HG03457 (cell line): Measurements from ENCODE around the gene C1orf53.
"Not testable (repeated sequence)": the region's sequence is repeated elsewhere in the genome, so short reads cannot be mapped to it uniquely, and the experiment has no call there.

Experiments used
- ATAC-seq: cut with Tn5 transposase; IDR thresholded peaks from one replicate; pipeline ENCODE4 v1.9.1; 2021; ENCODE audit warnings: moderate number of reproducible peaks; ENCODE audit not compliant: unreplicated experiment

Gene C1orf53

DNA sequence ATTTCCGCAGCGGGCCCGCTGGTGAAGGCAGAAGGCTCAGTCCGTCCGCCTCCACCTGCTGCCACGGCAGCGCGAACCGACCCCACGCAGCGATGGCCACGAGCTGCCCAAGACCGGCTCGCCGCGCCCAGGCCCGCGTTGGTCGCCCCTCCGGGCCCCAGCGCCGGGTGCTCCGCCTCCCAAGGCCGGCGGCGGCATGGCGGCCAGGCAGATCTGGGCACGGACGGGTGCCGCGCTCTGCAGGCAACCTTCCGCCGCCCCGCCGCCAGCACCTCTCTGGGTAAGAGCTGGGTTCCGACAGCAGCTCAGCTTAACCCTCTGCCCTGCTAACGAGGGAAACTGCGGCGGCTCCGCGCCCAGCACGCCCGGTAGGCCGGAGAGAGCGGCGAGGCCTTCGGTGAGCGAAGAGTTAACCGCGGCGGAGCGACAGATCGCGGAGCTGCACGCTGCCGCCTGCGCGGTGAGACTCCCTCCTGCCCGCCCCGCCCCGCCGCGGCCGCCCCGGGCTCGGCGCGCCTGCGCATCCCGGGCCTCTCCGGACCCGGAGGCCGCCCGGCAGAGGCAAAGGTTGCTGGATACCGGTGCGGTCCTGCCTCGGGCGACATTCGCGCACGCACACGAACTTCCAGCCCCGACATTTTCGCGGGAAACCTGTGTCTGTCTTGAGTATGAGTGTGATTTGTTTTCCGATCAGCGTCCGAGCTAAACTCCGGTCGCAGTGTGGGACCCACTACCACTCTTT lies at the start of gene C1orf53:
C1orf53 (plus strand) TSS at position 177 of the 742 bp plus-strand sequence; CDS start at position 197, 20 bp downstream.
- peak; percentile 99 for ATAC-seq

DNA sequence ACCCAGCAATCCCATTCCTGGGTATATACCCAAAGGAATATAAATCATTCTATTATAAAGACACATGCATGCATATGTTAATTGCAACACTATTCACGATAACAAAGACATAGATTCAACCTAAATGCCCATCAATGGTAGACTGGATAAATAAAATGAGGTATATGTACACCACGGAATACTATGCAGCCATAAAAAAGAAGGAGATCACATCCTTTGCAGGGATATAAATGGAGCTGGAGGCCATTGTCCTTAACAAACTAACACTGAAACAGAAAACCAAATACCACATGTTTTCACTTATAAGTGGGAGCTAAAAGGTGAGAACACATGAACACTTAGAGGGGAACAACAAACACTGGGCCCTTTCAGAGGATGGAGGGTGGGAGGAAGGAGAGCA lies 46.7 kb upstream of the C1orf53 start:
- not testable (repeated sequence) for ATAC-seq

DNA sequence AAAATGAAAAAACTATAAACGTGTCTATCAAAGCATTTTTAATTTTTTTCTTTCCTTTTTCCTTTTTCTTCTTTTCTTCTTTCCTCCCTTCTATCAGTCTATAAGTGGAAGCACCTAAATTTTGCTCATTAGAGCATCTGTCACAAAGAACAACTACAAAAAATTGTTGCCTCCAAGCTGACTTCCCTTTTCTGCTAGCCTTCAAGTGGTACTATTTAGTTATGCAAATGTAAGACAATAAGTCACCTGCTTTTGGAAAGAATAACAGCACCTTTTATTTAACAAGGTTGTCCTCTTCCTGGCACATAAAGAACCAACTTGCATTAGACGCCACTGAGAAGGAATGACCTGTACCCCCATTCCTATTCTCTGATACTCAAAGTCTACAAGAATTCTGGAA lies 45.0 kb upstream of the C1orf53 start:
- no peak for ATAC-seq

DNA sequence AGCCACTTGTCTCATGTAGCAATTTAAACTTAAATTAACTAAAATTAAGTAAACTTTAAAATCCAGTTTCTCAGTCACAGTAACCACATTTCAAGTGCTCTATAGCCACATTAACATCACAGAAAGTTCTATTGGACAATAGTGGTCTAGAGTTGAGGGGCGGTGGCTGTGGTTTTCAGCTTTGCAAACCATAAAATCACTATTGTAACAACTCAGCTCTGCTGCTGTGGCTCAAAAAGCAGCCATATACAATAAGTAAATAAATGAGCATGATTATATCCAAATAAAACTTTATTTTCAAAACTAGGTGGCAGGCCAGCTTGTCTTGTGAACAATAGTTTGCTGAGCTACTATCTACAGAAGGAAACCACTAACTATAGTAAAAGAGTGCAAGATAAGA lies 43.4 kb upstream of the C1orf53 start:
- no peak for ATAC-seq

DNA sequence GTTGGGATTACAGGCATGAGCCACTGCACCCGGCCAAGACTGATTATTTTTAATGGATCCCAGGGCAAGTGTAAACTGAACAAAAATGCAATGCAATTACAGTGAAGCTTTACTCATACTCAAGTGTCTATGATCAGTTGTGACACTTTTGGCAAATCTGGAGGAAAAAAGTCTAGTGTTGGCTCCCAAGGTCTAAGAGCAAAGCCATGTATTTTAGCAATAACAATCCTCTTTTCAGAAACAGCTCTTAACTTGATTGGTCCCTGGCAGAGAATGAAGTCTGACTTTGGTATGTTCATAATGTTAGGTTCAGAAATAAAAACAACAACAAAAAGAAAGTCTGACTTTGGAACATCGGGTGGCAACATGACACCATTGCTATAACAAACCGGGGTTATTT lies 40.2 kb upstream of the C1orf53 start:
- no peak for ATAC-seq

DNA sequence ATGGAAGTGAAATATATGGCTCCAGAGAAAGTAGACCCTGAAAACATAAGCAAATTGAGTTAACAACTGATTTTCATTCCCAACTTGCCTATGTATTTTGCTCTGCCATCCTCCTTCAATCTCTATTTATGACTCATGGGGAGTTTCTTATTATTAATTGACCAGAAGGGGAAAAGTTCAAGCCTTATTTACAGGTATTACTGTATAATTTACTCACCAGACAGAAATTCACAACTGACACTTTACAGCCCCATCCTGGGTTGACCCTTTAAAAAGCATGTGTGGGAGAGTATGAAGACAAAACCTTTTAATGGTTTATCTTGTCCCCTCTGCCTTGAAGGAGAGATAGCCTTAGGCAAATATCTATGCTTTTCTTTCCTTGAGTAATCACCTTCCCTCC lies 39.8 kb upstream of the C1orf53 start:
- ATAC-seq = no peak

DNA sequence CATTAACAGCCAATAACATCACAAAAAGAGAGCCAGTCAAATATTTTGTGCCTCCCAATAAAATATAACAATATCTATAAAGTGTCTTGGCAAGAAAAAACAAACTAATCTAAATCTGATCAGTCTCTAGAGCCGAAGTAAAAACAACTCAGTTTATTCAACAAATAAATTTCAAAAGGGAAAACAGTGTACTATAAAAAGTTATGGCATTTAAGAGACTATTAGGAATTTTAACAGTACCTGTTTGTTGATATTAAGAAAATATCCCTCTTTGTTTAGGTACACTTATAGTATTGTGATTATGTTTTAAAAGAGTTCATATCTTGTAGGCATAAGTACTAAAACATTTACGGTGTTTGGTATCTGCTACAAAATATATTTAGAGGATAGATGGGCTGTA lies 36.6 kb upstream of the C1orf53 start:
- no peak for ATAC-seq

DNA sequence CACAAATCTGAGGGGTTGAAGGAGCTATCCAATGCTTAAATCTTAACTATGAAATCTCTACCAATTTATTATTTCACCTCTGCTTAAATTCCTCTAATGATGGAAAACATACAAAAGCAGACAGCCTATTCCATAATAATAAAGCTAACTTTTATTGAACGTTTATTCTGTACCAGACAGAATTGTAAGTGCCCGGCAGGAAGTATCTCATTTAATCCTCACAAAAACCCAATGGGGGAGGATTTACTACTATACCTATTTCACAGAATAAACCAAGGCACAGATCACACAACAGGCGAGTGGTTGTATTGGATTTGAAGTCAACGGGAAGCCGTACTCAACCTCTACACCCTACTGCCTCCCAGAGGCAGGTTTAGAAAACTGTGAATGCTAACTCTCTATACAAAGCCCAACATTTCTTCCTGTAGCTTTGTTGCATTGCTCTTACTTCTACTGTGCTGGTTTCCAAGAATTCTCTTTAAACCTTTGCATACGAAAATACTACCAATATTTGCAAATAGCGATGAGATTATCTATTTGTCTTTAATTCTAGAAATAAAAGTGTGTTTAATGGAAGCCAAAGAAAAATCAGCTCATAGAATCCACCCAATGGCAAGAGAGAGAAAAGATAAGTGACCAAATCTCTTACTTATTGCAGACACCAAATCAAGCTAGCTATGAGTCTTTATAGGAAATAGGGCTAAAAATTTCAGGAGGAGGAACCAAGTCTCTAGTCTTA lies 33.5 kb upstream of the C1orf53 start:
- no peak for ATAC-seq

DNA sequence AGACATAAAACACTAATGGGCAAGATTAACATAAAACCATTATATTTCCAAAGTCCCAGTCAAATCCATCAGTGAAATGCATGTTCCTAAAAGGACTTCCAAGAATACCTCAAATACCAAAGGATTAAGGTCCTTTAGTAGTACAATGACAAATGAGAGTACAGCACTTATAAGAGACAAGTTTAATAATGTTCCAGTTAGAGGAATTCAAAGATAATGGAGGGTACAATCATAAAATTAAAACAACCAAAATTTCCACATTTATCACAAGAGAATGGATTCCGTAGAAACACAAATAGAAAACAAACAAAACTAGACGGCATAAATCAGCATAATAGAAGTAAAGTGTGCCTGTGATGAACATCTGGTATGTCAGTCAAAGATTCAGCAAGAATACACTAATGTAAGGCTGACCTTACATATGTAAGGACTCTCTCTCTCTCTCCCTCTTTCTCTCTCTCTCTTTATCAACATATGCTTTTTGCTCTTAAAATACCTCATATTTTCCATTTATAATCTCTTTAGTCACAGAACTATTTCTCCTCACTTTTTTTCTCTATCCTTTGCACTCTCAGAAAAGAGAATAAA lies 32.8 kb upstream of the C1orf53 start:
- no peak for ATAC-seq

DNA sequence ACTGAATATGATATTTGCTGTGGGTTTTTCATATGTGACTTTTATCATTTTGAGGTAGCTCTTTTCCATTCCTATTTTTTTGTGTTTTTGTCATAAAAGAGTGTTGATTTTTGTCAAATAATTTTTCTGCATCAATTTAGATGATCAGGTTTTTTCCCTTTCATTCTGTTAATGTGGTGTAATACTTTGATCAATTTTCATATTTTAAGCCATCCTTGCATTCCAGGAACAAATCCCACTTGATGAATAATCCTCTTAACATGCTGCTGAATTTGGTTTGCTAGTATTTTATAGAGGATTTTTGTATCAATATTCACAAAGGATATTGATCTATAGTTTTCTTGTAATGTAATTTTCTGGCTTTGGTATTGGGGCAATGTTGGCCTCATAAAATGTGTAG lies 25.5 kb upstream of the C1orf53 start:
- no peak for ATAC-seq

DNA sequence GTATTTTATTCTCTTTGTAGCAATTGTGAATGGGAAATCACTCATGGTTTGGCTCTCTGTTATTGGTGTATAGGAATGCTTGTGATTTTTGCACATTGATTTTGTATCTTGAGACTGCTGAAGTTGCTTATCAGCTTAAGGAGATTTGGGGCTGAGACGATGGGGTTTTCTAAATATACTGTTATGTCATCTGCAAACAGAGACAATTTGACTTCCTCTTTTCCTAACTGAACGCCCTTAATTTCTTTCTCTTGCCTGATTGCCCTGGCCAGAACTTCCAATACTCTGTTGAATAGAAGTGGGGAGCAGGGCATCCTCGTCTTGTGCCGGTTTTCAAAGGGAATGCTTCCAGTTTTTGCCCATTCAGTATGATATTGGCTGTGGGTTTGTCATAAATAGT lies 22.0 kb upstream of the C1orf53 start:
- not testable (repeated sequence) for ATAC-seq

DNA sequence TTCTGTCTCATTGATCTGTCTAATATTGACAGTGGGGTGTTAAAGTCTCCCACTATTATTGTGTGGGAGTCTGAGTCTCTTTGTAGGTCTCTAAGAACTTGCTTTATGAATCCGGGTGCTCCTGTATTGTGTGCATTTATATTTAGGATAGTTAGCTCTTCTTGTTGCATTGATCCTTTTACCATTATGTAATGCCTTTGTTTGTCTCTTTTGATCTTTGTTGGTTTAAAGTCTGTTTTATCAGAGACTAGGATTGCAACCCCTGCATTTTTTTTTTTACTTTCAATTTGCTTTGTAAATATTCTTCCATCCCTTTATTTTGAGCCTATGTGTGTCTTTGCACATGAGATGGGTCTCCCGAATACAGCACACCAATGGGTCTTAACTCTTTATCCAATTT lies 20.2 kb upstream of the C1orf53 start:
- ATAC-seq = not testable (repeated sequence)

DNA sequence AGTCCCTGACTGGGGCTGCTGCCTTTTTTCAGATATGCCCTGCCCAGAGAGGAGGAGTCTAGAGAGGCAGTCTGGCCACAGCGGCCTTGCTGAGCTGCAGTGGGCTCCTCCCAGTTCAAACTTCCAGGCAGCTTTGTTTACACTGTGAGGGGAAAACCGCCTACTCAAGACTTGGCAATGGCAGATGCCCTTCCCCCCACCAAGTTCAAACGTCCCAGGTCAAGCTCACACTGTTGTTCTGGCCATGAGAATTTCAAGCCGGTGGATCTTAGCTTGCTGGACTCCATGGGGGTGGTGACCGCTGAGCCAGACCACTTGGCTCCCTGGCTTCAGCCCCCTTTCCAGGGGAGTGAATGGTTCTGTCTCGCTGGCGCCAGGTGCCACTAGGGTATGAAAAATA lies 18.3 kb upstream of the C1orf53 start:
- ATAC-seq = no peak

DNA sequence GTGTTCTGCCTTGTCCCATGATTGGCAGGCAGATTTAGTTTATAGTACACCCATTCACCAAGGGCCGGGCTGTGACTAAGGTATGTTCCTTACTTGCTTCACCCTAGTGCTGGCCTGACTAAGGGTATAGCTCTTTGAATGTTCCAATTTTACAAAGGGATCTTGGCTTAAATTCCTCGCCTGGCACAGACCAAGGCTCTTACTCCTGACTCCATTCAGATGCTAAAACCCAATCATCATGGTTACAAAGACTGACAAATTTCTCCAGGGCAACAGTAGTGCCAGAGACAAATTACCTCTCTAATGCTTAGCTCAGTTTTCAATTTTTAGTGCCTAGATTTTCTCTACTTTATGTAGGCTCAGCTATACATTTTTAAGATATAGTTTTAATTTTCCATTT lies 11.5 kb upstream of the C1orf53 start:
- ATAC-seq = no peak

DNA sequence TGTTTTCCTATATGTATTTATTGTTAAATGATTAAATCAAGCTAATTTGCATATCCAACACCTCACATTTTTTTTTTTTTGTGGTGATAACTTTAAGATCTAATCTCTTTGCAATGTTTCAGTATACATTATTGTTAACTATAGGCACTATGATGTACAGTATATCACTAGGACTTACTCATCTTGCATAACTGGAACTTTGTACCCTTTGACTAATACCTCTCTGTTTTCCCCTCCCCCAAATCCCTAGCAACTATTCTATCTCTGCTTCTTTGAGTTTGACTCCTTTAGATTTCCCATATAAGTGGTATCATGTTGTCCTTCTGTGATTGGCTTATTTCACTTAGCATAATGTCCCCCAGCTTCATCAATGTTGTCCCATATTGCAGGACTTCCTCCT lies 9.7 kb upstream of the C1orf53 start:
- ATAC-seq = no peak

DNA sequence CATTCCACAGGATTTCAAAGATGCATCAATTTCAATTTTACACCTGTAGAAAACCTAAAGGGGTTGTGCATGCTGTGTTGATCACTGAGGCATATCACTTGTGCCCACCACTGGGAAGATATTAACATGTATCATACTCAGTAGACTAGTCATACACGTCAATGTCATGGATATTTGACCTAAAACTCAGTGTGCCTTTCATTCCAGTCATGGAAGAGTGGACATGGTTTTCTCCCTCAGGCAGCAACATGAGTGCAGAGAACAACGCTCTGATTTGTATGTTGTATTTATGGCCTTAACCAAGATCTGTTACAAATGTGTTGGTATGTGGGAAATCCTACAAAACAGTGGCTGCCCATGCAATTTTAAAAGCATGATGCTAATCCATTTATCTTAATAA lies 6.1 kb upstream of the C1orf53 start:
- no peak for ATAC-seq

DNA sequence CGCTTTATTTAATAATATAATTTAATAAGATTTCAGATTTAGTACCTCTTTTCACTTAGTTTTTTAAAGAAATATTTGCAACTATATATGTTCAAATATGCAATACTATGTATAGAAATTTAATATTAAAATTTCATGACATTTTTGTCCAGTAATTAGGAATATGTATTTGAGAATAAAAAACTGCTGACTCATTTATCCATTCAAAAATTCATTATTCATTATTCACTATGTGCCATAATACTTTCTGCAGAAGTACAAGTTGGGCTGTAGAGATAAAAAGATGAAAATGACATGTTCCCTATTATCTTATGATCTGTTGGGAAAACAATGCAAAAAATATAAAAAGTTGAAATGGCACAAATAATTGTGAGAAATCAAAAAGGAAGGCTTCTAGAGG lies 3.4 kb upstream of the C1orf53 start:
- ATAC-seq = no peak

DNA sequence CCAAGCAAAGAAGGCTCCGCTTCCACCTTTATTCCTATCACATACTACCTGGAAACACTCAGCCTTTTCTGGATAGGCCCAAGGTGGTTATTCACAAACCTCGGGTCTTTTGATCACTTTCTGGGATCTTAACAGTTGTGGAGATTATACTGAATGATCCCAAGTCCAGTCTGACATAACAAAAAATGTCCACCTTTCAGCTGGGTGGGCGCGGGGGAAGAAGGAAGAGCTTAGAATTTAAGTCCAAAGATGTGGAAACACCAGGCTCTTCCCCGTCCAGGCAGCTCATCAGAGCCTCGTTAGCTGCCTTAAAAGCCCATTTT lies 338 bp upstream of the C1orf53 start:
- ATAC-seq = no peak

DNA sequence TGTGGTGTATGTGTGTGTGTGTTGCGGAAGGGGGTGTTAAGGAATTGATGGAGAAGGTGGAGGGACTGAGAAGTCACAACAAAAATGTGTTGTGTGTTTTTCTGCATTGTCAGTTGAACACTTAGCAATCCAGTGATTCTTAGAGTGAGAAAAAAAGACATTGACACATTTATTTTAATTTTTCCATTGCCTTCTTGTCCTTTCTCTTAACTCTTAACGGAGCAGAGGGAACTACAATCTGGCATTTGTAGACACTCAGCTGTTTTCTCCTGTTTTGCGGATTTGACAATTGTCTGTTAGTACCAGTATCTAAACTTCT lies 725 bp downstream of the C1orf53 start:
- no peak for ATAC-seq

DNA sequence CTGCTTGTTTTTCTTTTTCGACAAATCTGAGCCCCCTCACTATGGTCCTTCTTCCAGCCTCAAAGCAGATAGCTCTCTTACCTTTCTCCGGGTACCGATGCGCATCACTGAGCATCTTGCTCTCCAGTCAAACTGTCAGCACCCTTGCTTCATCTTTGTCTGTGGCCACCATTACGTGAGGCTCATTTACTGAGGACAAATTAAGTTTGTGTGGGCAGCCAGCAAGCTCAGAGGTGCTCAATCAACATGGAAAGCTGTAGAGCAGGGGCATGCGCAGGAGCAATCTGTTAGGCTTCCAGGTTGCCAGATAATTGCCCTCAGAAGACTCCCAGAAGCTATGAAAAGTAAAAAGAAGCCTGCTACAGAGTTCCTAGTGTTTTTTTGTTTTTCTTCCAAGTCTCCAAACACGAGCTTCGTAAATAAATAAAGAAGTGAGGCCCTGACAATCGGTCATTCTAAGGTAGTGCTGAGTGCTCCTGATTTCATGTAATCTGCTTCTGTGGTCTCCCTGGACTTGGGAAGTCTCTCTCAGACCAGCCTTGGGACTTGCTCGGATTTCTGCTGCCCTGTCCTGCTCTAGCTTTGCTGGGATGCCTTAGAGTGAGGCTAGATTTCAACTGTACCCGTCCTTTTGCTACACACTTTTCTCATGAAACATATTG lies 1.8 kb downstream of the C1orf53 start:
- no peak for ATAC-seq

DNA sequence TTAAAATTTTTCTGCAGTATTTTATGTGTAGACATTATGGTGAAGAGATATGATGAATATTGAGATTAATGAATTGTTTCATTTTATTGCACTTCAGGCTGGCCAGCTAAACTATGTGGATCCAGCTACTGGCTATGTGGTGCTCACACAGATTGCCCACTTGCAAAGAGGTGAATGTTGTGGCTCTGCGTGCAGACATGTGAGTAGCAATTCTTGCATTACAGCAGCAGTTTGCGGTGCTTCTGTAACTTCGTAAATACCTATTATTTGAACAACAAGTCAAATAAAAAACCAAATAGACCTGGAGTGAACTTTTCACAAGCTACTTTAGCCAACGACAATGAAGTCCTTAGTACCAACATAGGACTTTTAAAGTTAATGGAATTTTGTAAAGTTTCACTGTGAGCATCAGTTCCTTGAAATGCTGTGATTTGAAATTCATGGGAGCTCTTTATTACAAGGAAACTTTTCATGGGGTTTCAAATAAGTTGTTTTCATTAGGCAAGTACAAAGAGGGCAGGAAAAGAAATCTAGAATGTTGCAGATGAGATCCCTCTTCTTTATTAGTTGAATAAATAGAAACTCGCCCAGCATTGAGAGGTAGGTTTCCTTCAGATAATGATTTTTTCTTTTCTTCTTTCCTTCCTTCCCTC lies 3.4 kb downstream of the C1orf53 start:
- no peak for ATAC-seq
